ENCODE measurements around the gene DHRSX. TPM values are rescaled to one million over a fixed set of nuclear protein-coding genes. Genes with fewer than 3 reads are reported as not detected.

Gene DHRSX
- total and polyA plus RNA-seq, 2 of the 8 experiments (the other 6 are each of a cell fraction or from before 2014, with no cell fraction given), result 35.1 to 43.4 TPM

GRCh38 chrX:2479420-2479780 lies 21.4 kb downstream of the DHRSX start:
- Histone ChIP-seq H3K9ac (replicated peaks in 1 of 4; ENCODE audit: extremely low read depth in 1 of 4, low read depth in 3 of 4, low read length in 3 of 4) (no peak overlapping the region), H4K20me1 (replicated peaks in 1 of 2; ENCODE audit: control insufficient read depth in 1 of 2, insufficient read depth in 2 of 2, low read length in 2 of 2) (peaks cover 0 to 5% of the 10 kb centered on the region in 2 experiments), H3K27me3 (replicated peaks in 1 of 4; ENCODE audit: control insufficient read depth in 3 of 4, extremely low read depth in 1 of 4, insufficient read depth in 3 of 4, low read length in 3 of 4) (no peaks in the 10 kb centered on the region), H3K9me3 (ENCODE audit: insufficient read depth in 2 of 2, low read depth in 1 of 2, low read length in 1 of 2) (no peaks in the 10 kb centered on the region; a peak in 1 of 4 replicates), H2BK12ac (ENCODE audit: low read depth, low read length) (peak overlapping the region; percentile 51; the same call in 1 of the 2 replicates), H2BK20ac (ENCODE audit: low read length) (no peak overlapping the region), H2BK15ac (ENCODE audit: low read length) (0 out of 2 replicates have a peak overlapping the region, but pooled peaks have one; percentile 14), H3K4me1 (replicated peaks in 1 of 4; ENCODE audit: control insufficient read depth in 3 of 4, insufficient read depth in 4 of 4, low read length in 3 of 4) (peaks cover 0 to 3% (median 2%) of the 10 kb centered on the region in 4 experiments; a peak in 5 of 7 replicates), H2AK5ac (ENCODE audit: low read depth, low read length) (peak overlapping the region; percentile 79), H4K91ac (replicated peaks; ENCODE audit: insufficient read length, low read length) (no peak overlapping the region), H3K4me3 (ENCODE audit: extremely low read depth in 1 of 4, insufficient read depth in 2 of 4, low read depth in 3 of 4, low read length in 4 of 4) (no peak overlapping the region), H2BK120ac (replicated peaks; ENCODE audit: low read depth, low read length) (no peak overlapping the region), H3K56ac (replicated peaks; ENCODE audit: insufficient read length, low read depth, low read length) (no peak overlapping the region), H3K4me2 (ENCODE audit: insufficient read depth in 1 of 2, low read depth in 2 of 2, low read length in 2 of 2) (no peak overlapping the region), H4K5ac (ENCODE audit: insufficient read length, low read depth, low read length) (no peak overlapping the region), H3K36me3 (ENCODE audit: control insufficient read depth in 2 of 4, insufficient read depth in 4 of 4, low read length in 3 of 4) (peaks cover 0 to 3% (median 0%) of the 10 kb centered on the region in 4 experiments; a peak in 2 of 8 replicates), H3K23ac (ENCODE audit: insufficient read length) (no peak overlapping the region), H2AFZ (ENCODE audit: low read length) (no peak overlapping the region), H3K18ac (ENCODE audit: extremely low read depth, low read length) (no peak overlapping the region), H3K4ac (replicated peaks; ENCODE audit: insufficient read length, low read depth, low read length) (no peak overlapping the region), H3K79me2 (ENCODE audit: control insufficient read depth in 1 of 2, insufficient read depth in 2 of 2, low read length in 2 of 2) (peaks cover 17 to 87% of the 10 kb centered on the region in 2 experiments), H4K8ac (ENCODE audit: extremely low read depth, insufficient read depth, low read length) (no peak overlapping the region), H2BK5ac (ENCODE audit: low read depth, low read length) (peak overlapping the region; percentile 57; the same call in 1 of the 2 replicates), H3K14ac (ENCODE audit: insufficient read length) (no peak overlapping the region), H3K23me2 (ENCODE audit: low read depth, low read length) (no peaks in the 10 kb centered on the region), H3K27ac (ENCODE audit: low read depth, low read length) (no peak overlapping the region), H3K79me1 (ENCODE audit: low read depth, low read length) (peaks cover 25% of the 10 kb centered on the region)
- POLR2A ChIA-PET (ENCODE audit: partially characterized antibody), result no interaction called here
- 94% methylated on average over 14 of the region's 15 CpGs; no CpG with 5 or more reads in 1 of the 2 experiments for WGBS, 2 experiments (ENCODE audit: extremely low coverage in 1 of 2, insufficient coverage in 1 of 2, insufficient read length in 1 of 2, insufficient replicate concordance in 2 of 2, low coverage in 1 of 2, low lambda C conversion rate in 2 of 2, missing lambda C conversion rate in 1 of 2)
- no peak for FAIRE-seq
- CTCF ChIA-PET (ENCODE audit: partially characterized antibody), result no interaction called here
- DNase-seq (ENCODE audit: low read depth in 1 of 2, low spot score in 2 of 2), result no peak
- TF ChIP-seq SUZ12 (IDR thresholded peaks at IDR 0.05; ENCODE audit: low read length) (no peak), CREB1 (IDR thresholded peaks at IDR 0.05) (no peak), CTBP2 (IDR thresholded peaks at IDR 0.05; ENCODE audit: borderline replicate concordance, insufficient read depth, insufficient read length, low read length) (no peak), SIRT6 (IDR thresholded peaks at IDR 0.05; ENCODE audit: low read length) (no peak), JUN (IDR thresholded peaks at IDR 0.05; ENCODE audit: low read depth, low read length) (no peak), MAFK (IDR thresholded peaks at IDR 0.05; ENCODE audit: low read depth, low read length) (no peak), NRF1 (IDR thresholded peaks at IDR 0.05; ENCODE audit: low read depth, low read length) (no peak), PHF8 (conservative IDR thresholded peaks at IDR 0.05; ENCODE audit: low read depth, low read length) (no peak), SIX5 (IDR thresholded peaks at IDR 0.05; ENCODE audit: low read depth, low read length) (no peak), CEBPB (IDR thresholded peaks at IDR 0.05; ENCODE audit: low read depth, low read length) (no peak), HDAC6 (IDR thresholded peaks at IDR 0.05; ENCODE audit: low read depth, low read length) (no peak), CHD2 (IDR thresholded peaks at IDR 0.05; ENCODE audit: low read length) (no peak), SP1 (IDR thresholded peaks at IDR 0.05; ENCODE audit: low read depth, low read length) (no peak), NANOG (IDR thresholded peaks at IDR 0.05; ENCODE audit: insufficient read depth, low read depth, low read length, poor library complexity, severe bottlenecking) (no peak), KDM4A (IDR thresholded peaks at IDR 0.05; ENCODE audit: low read depth, low read length, severe bottlenecking) (no peak)
